ENCODE results near the gene SNRPD2.

The SNRPD2 gene

DNA sequence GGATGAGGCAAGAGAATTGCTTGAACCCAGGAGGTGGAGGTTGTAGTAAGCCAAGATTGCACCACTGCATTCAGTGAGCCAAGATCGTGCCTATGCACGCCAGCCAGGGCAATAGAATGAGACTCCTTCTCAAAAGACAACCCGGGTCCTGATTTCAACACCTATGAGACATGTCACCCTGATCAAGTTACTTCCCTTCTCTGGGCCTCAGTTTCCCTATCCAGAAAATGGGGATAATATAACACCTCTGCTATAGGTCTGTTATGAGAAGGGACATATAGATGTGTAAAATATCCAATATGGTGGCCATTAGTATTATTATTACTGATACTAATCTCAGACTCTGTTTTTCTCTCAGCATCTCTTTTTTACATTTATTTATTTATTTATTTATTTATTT, 36.7 kb downstream of the SNRPD2 start:
- no peak for DNase-seq

GRCh38 chr19:45653634-45654033, 38.1 kb downstream of the SNRPD2 start:
- DNase-seq = no peak

DNA sequence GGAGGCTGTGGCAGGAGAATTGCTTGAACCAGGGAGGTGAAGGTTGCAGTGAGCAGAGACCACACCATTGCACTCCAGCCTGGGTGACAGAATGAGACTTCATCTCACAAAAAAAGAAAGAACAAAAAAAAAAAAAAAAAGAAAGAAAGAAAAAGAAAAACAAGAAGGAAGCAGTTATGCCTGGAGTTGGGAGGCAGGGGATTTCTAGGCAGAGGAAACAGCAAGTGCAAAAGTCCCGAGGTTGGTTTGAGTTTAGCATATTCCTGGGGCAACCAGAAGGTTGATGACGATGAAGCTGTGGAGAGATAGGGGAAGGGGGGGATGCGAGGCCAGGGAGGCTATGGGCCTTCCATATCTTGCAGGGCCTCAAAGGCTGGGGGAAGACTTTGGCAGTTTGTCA, 41.0 kb downstream of the SNRPD2 start:
- no peak for DNase-seq

DNA sequence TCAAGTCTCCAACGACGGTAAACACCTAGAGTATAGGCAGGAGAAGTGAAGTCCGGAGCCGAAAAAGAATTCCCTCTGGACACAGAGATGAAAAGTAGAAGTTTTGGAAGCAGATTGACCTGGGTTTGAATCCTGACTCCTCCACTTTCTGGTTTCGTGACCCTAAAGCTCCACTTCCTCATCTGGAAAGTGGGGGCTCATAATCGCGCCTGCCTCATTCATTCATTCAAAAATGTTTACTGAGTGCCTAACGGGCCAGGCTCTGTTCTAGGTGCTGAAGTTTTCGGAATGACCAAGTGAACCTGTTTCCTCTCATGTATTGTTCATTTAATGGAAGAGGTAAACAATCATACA, 45.4 kb downstream of the SNRPD2 start:
- no peak for DNase-seq

- DNase-seq = peak; percentile 75
Observed at GRCh38 chr19:45645631-45646344, 46.0 kb downstream of the SNRPD2 start.

DNA sequence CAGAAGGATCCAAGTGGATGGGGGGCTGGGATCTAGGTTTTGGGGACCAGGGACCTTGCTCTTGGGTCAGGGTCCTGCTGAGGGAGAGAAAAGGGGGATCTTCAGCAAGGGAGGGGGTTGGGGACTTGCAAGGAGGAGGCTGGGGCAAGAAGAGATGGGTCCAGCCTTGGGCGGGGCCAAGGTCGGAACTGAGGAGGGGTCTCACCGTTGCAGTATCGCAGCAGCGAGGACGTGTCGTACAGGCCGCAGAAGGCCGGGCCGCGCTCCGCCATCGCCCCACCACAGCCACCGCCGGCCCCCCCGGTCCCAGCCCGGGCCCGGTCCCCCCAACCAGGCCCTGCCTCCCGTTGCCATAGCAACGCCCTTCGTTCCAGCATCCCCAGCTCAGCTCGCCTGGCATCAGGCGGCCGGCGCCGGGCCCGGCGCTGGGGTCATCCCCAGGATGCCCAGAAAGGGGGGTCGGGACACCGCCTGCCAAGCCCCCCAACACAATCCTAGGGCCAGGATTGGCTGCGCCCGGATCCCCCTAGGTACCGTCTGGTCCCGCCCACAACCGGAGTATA, 46.6 kb downstream of the SNRPD2 start:
- no peak for DNase-seq

DNA sequence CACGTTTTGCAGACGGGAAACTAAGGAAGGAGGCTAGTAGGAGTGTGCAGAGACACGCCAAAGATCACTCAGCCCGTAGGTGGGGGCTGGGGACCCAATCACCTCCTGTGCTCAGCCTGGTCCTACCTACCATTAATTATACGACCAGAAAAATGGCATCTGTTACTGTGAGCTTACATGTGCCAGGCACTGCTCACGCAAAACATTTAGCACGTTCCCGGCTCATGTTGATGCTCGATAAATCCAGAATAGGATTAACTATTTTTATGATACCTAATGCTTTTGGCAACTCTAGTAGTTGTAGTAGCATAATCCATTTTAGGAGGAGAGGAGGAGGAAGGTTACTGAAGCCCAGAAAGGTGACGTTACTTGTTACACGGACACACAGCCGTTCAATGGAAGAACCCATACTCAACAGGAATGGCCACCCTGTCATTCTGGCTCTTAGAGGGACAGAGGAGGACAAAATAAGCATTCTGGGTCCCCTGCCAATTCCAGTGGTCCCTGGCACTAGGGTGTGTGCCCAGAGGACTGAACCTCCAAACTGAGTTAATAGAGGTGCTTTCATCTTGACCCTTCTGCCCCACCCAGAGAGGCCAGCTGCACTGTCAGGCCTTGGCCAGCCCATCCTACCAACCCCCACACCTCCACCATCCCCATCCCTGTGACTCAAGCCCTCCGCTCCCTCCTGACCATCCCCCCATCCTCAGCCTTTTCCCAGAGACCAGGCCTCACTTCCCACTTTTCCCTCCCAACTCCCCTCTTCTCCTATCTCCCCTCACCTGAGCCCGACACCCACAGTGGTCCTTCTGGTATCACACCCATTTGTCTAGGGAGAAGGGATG, 47.6 kb downstream of the SNRPD2 start:
- no peak for DNase-seq

GRCh38 chr19:45643024-45643926, 48.5 kb downstream of the SNRPD2 start:
- peak; percentile 62 for DNase-seq

DNA sequence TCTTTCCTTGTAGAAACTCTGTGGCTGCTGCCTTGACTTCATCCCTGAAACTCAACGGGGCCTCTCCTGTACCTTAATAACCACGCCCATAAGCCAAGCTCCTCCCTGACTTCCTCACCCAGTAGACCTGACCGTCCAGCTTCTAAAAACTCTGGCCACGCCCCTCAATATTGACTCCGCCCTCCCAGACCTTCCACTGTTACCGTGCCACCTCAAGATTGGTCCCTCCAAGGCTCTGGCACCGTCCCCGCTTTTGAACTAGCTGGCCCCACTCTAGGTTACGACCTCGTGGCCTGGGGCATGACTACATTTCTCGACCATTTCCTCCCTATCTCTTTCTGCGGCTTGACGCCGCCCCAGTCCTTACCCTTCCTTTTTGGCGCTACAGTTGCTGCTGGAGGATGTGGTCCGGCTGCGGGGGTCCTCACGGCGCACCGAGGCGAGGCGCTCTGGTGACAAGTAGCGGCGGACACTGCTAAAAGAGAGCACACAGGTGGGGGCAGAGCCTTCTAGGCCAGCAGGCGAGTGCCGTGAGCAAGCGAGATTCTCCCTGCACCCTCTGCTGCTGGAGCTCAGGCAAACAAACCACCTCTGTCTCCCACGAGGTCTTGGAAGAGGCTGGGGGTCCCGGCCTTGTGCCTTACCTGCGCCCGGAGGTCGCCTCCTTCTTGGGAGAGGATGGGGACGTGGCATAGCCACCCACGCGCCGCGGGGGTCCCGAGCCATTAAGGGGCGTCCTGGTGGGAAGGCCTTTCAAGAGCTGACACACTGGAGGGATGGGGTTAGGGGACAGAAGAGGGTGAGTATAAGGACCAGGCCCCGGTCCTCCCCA, 50.3 kb downstream of the SNRPD2 start:
- DNase-seq = peak; percentile 83

- no peak for DNase-seq
Observed at GRCh38 chr19:45640849-45641273, 50.9 kb downstream of the SNRPD2 start.

- peak; percentile 7 for DNase-seq
Observed at GRCh38 chr19:45638930-45639729, 52.6 kb downstream of the SNRPD2 start, which contains the start of gene EML2. EML2 (minus strand) TSS chr19:45639397; CDS start chr19:45639376, 21 bp downstream.

DNA sequence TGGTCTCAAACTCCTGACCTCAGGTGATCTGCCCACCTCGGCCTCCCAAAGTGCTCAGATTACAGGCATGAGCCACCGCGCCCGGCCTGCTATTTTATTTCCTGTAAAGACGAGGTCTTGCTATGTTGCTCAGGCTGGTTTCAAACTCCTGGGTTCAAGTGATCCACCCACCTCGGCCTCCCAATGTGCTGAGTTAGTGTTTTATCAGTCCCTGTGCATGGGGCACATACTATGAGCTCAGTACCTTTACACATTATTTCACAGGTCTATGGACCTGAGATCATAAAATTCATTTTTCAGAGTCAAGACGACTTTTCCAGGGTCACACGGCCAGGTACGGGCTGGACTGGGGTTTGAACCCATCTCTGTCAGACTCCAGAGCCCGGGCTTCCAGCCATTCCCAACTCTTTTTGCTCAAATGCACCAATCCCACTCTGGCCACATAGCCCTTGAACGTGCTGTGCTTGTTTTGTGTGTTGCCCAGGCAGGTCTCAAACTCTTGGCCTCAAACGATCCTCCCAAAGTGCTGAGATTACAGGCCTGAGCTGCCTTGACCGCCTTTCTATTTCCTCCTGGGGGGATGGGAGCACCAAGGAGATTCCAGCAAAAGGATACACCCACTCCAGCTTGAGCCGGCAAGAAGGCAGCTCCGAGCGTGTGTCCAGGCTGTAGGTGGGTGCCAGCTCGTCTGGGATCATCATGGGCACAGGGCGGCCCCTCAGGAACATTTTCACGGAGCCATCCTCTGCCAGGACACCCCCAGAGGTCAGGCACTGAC, 53.7 kb downstream of the SNRPD2 start:
- no peak for DNase-seq

All from NCI-H2029 (cell line).